GM23338 (cell line): ENCODE data around the gene RUNX1. TPM values are rescaled to one million over a fixed set of nuclear protein-coding genes. Genes with fewer than 3 reads are reported as not detected.
A peak's percentile ranks its signal among the peaks of the same experiment; 100 is the strongest.

ENCODE experiments used
- ATAC-seq: fragments of 200-7000 bp; cut with Tn5 transposase; 3 replicates; pipeline ENCODE4 v1.9.1; 2020
- DNase-seq: peaks from one replicate; pipeline ENCODE4 v3.0.0-alpha.2; 2015; ENCODE audit warnings: low spot score
- H2AFZ ChIP-seq: fragments of 200-600 bp; sonication (generic); 2 replicates; pipeline ENCODE4 v1.8.0; 2016; ENCODE audit warnings: antibody characterized with exemption, mild to moderate bottlenecking, moderate library complexity
- H3F3A ChIP-seq: fragments of 200-600 bp; sonication (generic); replicated peaks from 2 replicates; pipeline ENCODE4 v1.8.0; 2017; ENCODE audit warnings: antibody characterized with exemption, mixed run types, low read depth
- H3K27ac ChIP-seq: fragments of 200-600 bp; sonication (generic); 2 replicates; pipeline ENCODE4 v1.6.1; 2016; ENCODE audit warnings: low read depth
- H3K27me3 ChIP-seq: fragments of 200-600 bp; sonication (generic); 2 replicates; pipeline ENCODE4 v1.8.0; 2016; ENCODE audit warnings: mild to moderate bottlenecking, mixed run types, moderate library complexity; ENCODE audit not compliant: insufficient read depth
- H3K36me3 ChIP-seq: fragments of 200-600 bp; sonication (generic); 2 replicates; pipeline ENCODE4 v1.8.0; 2016; ENCODE audit warnings: mild to moderate bottlenecking; ENCODE audit not compliant: insufficient read depth
- H3K4me1 ChIP-seq: fragments of 200-600 bp; sonication (generic); 2 replicates; pipeline ENCODE4 v1.8.0; 2016; ENCODE audit warnings: mild to moderate bottlenecking, moderate library complexity; ENCODE audit not compliant: insufficient read depth
- H3K4me2 ChIP-seq: fragments of 200-600 bp; sonication (generic); 2 replicates; pipeline ENCODE4 v1.7.1; 2017; ENCODE audit warnings: mixed run types
- H3K4me3 ChIP-seq: fragments of 200-600 bp; sonication (generic); 2 replicates; pipeline ENCODE4 v1.6.1; 2016; ENCODE audit warnings: mixed run types
- H3K79me2 ChIP-seq: fragments of 200-600 bp; sonication (generic); replicated peaks from 2 replicates; pipeline ENCODE4 v1.8.0; 2017; ENCODE audit warnings: mild to moderate bottlenecking; ENCODE audit not compliant: insufficient read depth
- H3K9me2 ChIP-seq: fragments of 200-600 bp; sonication (generic); 2 replicates; pipeline ENCODE4 v1.8.0; 2017; ENCODE audit not compliant: insufficient read depth
- H4K20me1 ChIP-seq: fragments of 200-600 bp; sonication (generic); replicated peaks from 2 replicates; pipeline ENCODE4 v1.8.0; 2017; ENCODE audit warnings: mild to moderate bottlenecking; ENCODE audit not compliant: insufficient read depth
- H3K27ac Mint-ChIP-seq: 2 replicates; pipeline ENCODE4 v1.8.0; 2020; ENCODE audit warnings: inconsistent platforms, mild to moderate bottlenecking, moderate library complexity, mixed read lengths
- H3K27me3 Mint-ChIP-seq: 3 replicates; pipeline ENCODE4 v1.8.0; 2022; ENCODE audit warnings: low read depth, mild to moderate bottlenecking, moderate library complexity, mixed read lengths, inconsistent platforms; ENCODE audit not compliant: insufficient read depth, poor library complexity
- H3K36me3 Mint-ChIP-seq: 3 replicates; pipeline ENCODE4 v1.8.0; 2021; ENCODE audit warnings: low read depth, mild to moderate bottlenecking, inconsistent platforms, moderate library complexity, mixed read lengths
- H3K4me1 Mint-ChIP-seq: 3 replicates; pipeline ENCODE4 v1.8.0; 2020; ENCODE audit warnings: mild to moderate bottlenecking, inconsistent platforms, mixed read lengths
- H3K4me3 Mint-ChIP-seq: 3 replicates; pipeline ENCODE4 v1.8.0; 2021; ENCODE audit warnings: moderate library complexity, mild to moderate bottlenecking, inconsistent platforms, mixed read lengths
- H3K9me3 Mint-ChIP-seq: 3 replicates; pipeline ENCODE4 v1.8.0; 2020; ENCODE audit warnings: moderate library complexity, mild to moderate bottlenecking, inconsistent platforms, mixed read lengths
- CREB1 ChIP-seq: fragments of 250-450 bp; sonication (Bioruptor Pico); IDR thresholded peaks from 2 replicates; pipeline ENCODE4 v1.5.0; 2020; ENCODE audit warnings: low read depth, mild to moderate bottlenecking, moderate library complexity
- ETS1 ChIP-seq: IDR thresholded peaks from 2 replicates; pipeline ENCODE4 v1.6.1; 2016; ENCODE audit warnings: antibody characterized with exemption
- NANOG ChIP-seq: IDR thresholded peaks from 2 replicates; pipeline ENCODE4 v1.6.1; 2016; ENCODE audit warnings: antibody characterized with exemption, borderline replicate concordance
- STAT1 ChIP-seq: IDR thresholded peaks from one replicate; pipeline ENCODE4 v1.6.1; 2016; ENCODE audit warnings: antibody characterized with exemption; ENCODE audit not compliant: unreplicated experiment
- ZNF114 ChIP-seq: fragments of 250-450 bp; sonication (Bioruptor Pico); IDR thresholded peaks from 2 replicates; pipeline ENCODE4 v1.5.0; 2020; ENCODE audit warnings: mild to moderate bottlenecking, moderate library complexity
- ZNF331 ChIP-seq: fragments of 250-450 bp; sonication (Bioruptor Pico); IDR thresholded peaks from 2 replicates; pipeline ENCODE4 v1.5.0; 2020; ENCODE audit warnings: low read depth, mild to moderate bottlenecking, moderate library complexity
- ZNF462 ChIP-seq: fragments of 250-450 bp; sonication (Bioruptor Pico); IDR thresholded peaks from 2 replicates; pipeline ENCODE4 v1.5.0; 2020; ENCODE audit warnings: mild to moderate bottlenecking, moderate library complexity
- polyA plus RNA-seq: library from polyadenylated mRNA; unstranded; fragments of >200 nt; fragmentation: Nextera tagmentation; extraction: Ambion mirVana; gene quantifications from 2 replicates; pipeline ENCODE4 v1.2.1, GENCODE V29; 2016
- total RNA-seq: library from RNA; depleted of rRNA; stranded (reverse); fragments of >200 nt; shearing (Covaris generic); gene quantifications from 2 replicates; pipeline ENCODE4 v1.2.3, GENCODE V29; 2014
- TF ChIP-seq, protein P1 (sequence below), 2 experiments: fragments of 200-600 bp in 1 of 2; sonication (generic) in 1 of 2; conservative IDR thresholded peaks; 2 replicates each; pipeline versions ENCODE4 v1.5.1 to v1.6.1; 2016 to 2017; ENCODE audit warnings: antibody characterized with exemption in 2 of 2, low read depth in 2 of 2, mild to moderate bottlenecking in 2 of 2, moderate library complexity in 1 of 2

The RUNX1 gene
- total and polyA plus RNA-seq, 2 experiments from 2014 or later, result 0.29 to 1.1 TPM

DNA sequence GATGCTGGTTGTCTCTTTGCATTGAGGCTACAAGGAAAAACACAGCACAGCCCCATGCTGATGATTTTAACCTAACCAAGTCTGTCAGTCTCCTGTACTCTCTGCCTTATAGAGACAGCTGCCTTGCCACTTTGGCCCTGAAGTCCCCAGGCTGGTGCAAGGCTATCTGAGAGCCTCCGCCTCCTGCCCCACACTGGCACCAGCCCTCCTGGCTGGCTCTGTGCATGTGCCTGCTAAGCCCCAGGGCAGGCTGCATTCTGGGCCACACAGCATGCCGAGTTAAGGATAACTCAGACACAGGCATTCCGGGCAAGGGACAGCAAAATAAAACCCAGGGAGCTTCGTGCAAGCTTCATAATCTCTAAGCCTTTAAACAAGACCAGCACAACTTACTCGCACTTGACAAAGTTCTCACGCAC lies 910 bp downstream of the RUNX1 start:
- Histone ChIP-seq H3K79me2 (no peaks in the 10 kb centered on the region), H2AFZ (peak overlapping the region; percentile 86; the same call in 1 of the 2 replicates), H3K9me2 (no peaks in the 10 kb centered on the region; the same call in 1 of the 2 replicates), H3K36me3 (no peaks in the 10 kb centered on the region), H3F3A (no peaks in the 10 kb centered on the region), H3K27ac (no peak overlapping the region), H4K20me1 (no peaks in the 10 kb centered on the region), H3K4me3 (no peak overlapping the region), H3K27me3 (no peaks in the 10 kb centered on the region), H3K4me2 (no peak overlapping the region), H3K4me1 (peaks cover 3% of the 10 kb centered on the region; the same call in 1 of the 2 replicates)
- Mint-ChIP-seq H3K27ac (no peak overlapping the region), H3K4me3 (no peak overlapping the region), H3K27me3 (peaks cover 1% of the 10 kb centered on the region), H3K9me3 (peaks cover 3% of the 10 kb centered on the region; the same call in 1 of the 3 replicates), H3K4me1 (peaks cover 31% of the 10 kb centered on the region), H3K36me3 (no peaks in the 10 kb centered on the region)
- no peak for DNase-seq
- TF ChIP-seq, protein P1, sequence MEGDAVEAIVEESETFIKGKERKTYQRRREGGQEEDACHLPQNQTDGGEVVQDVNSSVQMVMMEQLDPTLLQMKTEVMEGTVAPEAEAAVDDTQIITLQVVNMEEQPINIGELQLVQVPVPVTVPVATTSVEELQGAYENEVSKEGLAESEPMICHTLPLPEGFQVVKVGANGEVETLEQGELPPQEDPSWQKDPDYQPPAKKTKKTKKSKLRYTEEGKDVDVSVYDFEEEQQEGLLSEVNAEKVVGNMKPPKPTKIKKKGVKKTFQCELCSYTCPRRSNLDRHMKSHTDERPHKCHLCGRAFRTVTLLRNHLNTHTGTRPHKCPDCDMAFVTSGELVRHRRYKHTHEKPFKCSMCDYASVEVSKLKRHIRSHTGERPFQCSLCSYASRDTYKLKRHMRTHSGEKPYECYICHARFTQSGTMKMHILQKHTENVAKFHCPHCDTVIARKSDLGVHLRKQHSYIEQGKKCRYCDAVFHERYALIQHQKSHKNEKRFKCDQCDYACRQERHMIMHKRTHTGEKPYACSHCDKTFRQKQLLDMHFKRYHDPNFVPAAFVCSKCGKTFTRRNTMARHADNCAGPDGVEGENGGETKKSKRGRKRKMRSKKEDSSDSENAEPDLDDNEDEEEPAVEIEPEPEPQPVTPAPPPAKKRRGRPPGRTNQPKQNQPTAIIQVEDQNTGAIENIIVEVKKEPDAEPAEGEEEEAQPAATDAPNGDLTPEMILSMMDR (conservative IDR thresholded peaks at IDR 0.05; ENCODE audit: low read depth in 2 of 2), result no peak
- TF ChIP-seq NANOG (no peak), ZNF462 (CRISPR knock-in tag) (no peak)
- no peak; the same call in 2 of the 3 replicates for ATAC-seq

DNA sequence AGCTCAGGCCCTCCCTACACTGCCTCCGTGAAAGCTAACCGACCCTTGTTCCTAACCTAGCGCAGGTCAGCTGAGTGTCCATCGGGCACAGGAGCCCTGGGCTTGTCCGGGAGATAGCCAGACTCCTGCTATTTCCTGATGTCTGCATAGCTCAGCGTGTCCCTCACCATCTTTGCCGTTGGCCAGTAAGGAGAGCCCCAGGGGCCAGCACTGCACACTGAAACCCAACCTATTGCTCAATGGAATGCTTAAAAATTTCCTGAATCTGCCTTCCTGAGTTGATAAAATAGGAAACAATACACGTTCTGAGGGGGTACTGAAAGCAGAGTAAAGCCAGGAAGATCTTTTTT lies 2.2 kb downstream of the RUNX1 start:
- Histone ChIP-seq H3F3A (no peaks in the 10 kb centered on the region), H3K4me1 (peaks cover 3% of the 10 kb centered on the region; the same call in 1 of the 2 replicates), H3K4me2 (no peak overlapping the region), H3K9me2 (no peaks in the 10 kb centered on the region; the same call in 1 of the 2 replicates), H3K4me3 (no peak overlapping the region), H4K20me1 (no peaks in the 10 kb centered on the region), H3K79me2 (no peaks in the 10 kb centered on the region), H3K27me3 (no peaks in the 10 kb centered on the region), H3K36me3 (no peaks in the 10 kb centered on the region), H3K27ac (no peak overlapping the region), H2AFZ (peak overlapping the region; percentile 59; the same call in 1 of the 2 replicates)
- Mint-ChIP-seq H3K4me1 (peaks cover 31% of the 10 kb centered on the region), H3K36me3 (no peaks in the 10 kb centered on the region), H3K4me3 (no peak overlapping the region), H3K9me3 (peaks cover 3% of the 10 kb centered on the region; the same call in 1 of the 3 replicates), H3K27ac (no peak overlapping the region), H3K27me3 (peaks cover 6% of the 10 kb centered on the region)
- ATAC-seq, result no peak
- DNase-seq, result no peak
- no peak for TF ChIP-seq CREB1 (CRISPR knock-in tag)
- TF ChIP-seq STAT1, result no peak
- no peak for TF ChIP-seq ZNF331 (CRISPR knock-in tag)
- TF ChIP-seq ZNF114 (CRISPR knock-in tag), result no peak
- TF ChIP-seq ETS1, result no peak
